Measurements from ENCODE around the gene AFAP1L1.

- TF ChIP-seq CTCF (conservative IDR thresholded peaks at IDR 0.05 in 1 of 2, IDR thresholded peaks at IDR 0.05 in 1 of 2; ENCODE audit: extremely low read depth in 1 of 2, insufficient read depth in 1 of 2, low read depth in 1 of 2, low read length in 2 of 2) = no peak
- TF ChIP-seq EZH2 (IDR thresholded peaks at IDR 0.05; ENCODE audit: borderline replicate concordance, low read length) = no peak
Observed at GRCh38 chr5:149257889-149258705, 13.6 kb upstream of the AFAP1L1 start.

Data from mammary epithelial cell (primary cell).